HG02840 (cell line): ENCODE data around the gene CCDC182.

ENCODE experiments used
- ATAC-seq: cut with Tn5 transposase; IDR thresholded peaks from one replicate; pipeline ENCODE4 v1.9.1; 2021; ENCODE audit warnings: mild to moderate bottlenecking, moderate library complexity, moderate number of reproducible peaks; ENCODE audit not compliant: unreplicated experiment, low FRiP score

The CCDC182 gene

DNA sequence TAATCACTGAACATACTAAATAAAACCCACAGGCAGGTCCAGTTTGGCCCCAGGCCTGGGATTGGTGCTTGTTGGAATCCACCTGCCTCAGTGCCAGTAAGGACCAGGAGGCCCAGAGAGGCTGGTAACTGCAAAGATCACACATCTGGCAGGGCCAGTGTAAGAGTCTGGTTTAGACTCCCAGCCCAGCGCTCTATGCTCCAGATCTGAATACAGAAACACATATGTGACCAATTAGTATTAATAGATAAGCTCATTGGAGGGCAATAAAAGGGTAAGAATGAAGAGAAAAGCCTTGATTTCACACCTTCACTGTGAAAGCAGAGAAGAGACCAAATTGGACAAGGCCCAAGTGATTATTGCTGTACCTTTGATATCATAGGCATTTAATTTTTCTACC is 13.6 kb upstream of the CCDC182 start:
- no peak for ATAC-seq

- ATAC-seq = no peak
These were observed 12.6 kb upstream of the CCDC182 start for GRCh38 chr17:57757735-57758134.

DNA sequence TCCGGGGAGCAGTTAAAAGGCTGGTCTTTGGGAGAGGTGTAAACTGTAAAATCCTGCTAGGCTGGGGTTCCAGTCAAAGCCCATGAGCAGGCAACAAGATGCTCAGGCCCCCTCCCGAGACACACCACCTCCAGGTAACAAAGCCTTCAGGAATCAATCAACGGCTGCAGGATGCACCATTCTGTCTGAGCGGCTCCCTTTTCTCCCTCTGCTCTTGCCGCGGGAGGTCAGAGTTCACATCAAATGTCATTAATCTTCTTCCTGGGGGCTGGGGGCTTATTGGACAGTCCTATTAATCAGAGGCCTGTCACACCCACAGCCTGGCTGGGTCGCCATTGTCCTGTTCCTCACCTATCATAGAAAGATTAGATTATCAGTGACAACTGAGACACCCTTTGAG is 11.9 kb upstream of the CCDC182 start:
- ATAC-seq = no peak

- ATAC-seq = no peak
These were observed 10.5 kb upstream of the CCDC182 start for GRCh38 chr17:57755480-57756070.

GRCh38 chr17:57752031-57752905 is 7.2 kb upstream of the CCDC182 start:
- ATAC-seq = no peak

- no peak for ATAC-seq
These were observed 6.4 kb upstream of the CCDC182 start for GRCh38 chr17:57751348-57751971.

- no peak for ATAC-seq
These were observed 5.8 kb upstream of the CCDC182 start for GRCh38 chr17:57750895-57751294.

DNA sequence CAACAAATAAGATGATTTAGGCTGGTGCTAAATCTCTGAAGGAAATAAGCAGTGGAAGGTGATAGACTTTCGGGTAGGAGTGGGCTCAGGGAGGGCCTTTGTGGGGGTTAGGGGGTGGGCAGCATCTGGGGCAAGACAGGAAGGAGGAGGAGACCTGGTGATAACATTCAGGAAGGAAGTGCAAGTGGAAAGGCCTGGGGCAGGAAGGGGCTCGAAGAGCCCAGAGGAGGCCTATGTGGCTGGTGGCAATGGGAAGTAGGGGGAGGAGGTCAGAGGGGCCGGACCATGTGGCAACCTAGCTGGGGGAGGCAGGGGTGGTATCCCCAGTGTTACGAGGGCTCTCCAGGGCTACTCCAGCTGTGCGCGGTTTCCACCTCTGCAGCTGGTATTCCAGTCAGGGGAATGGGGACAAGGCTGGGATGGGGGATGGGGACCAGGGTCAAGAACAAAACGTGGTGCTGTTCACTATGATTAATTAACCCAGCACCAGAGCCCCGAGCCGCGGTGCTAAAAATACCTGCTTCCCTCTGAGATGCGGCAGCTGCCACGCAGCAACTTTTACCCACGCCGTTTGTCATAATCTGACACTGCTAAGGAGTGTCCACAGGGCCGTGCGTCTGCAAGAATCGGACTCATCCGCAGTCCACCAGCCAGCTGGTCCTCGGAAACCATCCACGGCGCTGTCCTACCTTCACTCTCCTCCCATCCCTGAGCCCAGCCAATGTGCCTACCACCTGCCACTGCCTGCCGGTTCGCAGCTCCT is 5.2 kb upstream of the CCDC182 start:
- no peak for ATAC-seq

GRCh38 chr17:57749701-57750100 is 4.6 kb upstream of the CCDC182 start:
- no peak for ATAC-seq

- ATAC-seq = no peak
These were observed 2.3 kb upstream of the CCDC182 start for GRCh38 chr17:57747221-57748017.

DNA sequence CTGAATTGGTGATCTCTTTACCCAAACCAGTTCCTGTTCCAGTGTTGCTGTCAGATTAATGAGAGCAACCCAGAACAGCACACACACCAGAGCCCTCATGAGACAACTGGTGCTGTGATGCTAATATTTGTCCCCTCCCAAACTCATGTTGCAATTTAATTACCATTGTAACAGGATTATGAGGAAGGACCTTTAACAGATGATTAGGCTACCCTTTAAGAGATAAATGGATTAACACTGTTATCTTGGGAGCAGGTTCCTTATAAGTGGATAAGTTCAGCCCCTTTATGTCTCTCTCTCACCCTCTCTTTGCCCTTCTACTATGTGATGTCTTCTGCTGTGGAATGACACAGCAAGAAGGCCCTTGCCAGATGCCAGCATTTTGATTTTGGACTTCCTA is 1.1 kb upstream of the CCDC182 start:
- ATAC-seq = no peak

- ATAC-seq = no peak
These were observed 616 bp downstream of the CCDC182 start for GRCh38 chr17:57744195-57745170.

DNA sequence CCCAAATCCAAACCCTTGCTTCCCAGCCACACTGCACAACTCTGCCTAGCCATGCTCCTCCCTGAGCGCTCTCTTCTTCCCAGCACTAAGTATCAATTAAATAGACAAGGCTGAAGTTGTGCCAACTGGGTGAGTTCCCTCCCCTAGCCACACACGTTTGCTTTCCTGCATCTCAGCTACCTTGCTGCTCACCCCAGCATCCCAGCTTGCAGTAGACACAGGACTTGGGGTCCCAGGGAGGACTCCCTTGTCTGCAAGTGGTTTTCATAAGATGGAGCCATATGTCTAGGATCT is 4.9 kb downstream of the CCDC182 start:
- ATAC-seq = no peak

GRCh38 chr17:57739402-57740234 is 5.5 kb downstream of the CCDC182 start:
- ATAC-seq = no peak

- no peak for ATAC-seq
These were observed 7.6 kb downstream of the CCDC182 start for GRCh38 chr17:57737450-57737849.

DNA sequence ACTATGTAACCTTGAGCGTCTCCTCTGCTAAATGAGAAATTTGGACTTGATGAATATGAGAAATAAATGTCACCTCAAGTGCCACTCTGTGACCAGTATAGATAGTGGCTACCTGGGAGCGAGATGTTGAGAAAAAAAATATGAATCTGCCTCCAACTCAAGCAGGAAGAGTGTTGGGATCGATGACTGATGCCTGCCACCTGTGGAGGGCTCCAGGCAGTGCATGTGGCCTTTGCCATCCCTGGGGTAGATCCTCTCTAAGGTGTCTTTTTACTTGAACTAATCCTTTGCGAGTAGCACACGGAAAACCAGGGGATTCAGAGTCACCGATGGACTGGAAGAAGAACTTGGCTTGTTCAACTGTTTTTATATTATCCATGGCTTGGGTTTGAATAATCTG is 9.4 kb downstream of the CCDC182 start:
- ATAC-seq = no peak

DNA sequence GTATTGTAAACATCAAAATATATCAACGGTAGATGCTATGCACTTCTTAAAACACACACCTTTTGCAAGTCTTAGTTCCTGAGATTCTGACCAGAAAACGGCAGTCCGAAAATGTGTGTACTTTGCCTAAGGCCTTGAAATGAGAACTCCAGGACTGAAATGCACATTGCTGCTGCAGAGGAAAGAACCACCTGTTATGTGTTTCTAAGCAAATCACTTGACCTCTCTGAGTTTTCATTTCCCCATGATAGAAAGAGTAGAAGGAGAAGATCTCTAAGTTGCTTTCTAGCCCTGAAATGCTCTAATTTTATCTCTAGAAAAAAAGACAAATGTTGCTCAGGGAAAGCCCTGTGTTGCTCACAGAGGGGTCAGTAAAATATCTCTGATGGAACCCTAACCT is 9.9 kb downstream of the CCDC182 start:
- no peak for ATAC-seq

DNA sequence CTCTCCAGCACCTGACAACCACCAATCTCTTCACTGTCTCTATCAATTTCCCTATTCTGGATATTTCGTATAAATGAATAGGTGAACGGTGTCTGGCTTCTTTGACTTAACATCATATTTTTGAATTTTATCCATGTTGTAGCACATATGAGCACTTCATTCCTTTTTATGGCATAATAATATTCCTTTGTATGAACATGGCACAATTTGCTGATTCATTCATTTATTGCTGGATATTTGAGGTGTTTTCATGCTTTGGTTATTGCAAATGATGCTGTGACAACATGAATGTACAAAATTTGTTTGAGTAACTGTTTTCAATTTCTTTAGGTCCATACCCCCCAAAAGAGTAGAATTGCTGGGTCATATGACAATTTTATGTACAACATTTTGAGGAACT is 12.0 kb downstream of the CCDC182 start:
- no peak for ATAC-seq
